GM21717 (cell line): ENCODE measurements around the gene TMEM69.
"Not testable (repeated sequence)": the region's sequence is repeated elsewhere in the genome, so short reads cannot be mapped to it uniquely, and the experiment has no call there.

Experiments
- ATAC-seq: cut with Tn5 transposase; IDR thresholded peaks from one replicate; pipeline ENCODE4 v1.9.1; 2021; ENCODE audit warnings: mild to moderate bottlenecking, moderate library complexity; ENCODE audit not compliant: unreplicated experiment

The TMEM69 gene

DNA sequence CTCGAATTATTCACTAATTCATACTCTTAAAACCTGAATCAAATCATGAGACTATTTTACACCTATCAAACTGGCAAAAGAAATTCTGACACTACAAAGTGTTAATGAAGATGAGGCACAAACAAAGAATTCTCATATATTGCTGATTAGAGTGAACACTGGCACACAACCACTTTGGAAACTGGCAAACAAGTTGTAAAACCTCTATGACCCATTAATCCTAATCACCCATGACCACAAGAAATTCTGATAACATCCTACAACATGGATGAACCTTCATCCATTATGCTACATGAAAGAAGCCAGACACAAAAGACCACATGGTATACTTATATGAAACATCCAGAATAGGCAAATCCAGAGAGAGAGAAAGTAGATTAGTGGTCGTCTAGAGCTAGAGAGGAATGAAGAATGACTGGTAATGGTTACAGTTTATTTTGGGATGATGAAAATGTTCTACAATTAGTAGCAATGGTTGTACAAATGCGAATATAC is 10.2 kb upstream of the TMEM69 start:
- ATAC-seq: no peak

GRCh38 chr1:45678489-45678888 is 9.5 kb upstream of the TMEM69 start:
- no peak for ATAC-seq

DNA sequence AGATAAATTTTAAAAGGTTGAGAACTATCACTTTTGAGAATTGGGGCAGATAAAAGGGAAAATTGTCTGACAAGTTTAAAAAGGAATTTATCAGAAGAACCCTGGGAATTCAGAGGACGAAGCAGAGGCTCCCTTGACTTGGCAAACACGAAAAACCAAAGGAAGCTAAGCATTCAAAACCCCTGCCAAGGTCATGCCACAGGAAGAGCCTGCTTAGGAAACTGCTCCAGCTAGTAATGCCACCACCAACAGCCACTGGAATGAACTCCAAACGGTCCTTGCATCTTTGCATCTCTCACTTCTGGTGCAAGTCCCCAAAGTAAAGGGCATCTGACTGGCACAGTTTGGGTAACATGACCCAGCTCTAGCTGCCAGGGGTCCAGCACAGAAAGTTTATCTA is 8.9 kb upstream of the TMEM69 start:
- ATAC-seq: no peak

DNA sequence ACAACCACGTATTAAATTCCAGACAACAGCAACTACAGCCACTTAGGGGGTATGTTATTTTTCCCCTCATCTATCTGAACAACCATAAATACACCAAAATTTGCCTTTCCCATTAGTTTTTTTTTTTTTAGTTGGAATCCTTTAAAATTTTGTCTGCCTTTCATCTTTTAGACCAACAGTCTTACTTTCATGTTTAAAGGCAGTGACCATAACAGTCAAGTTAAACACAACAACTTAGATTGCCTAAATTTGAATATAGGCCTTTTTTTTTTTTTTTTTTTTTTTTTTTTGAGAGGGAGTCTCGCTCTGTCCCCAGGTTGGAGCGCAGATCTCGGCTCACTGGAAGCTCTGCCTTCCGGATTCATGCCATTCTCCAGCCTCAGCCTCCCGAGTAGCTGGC is 5.0 kb upstream of the TMEM69 start:
- ATAC-seq: no peak

DNA sequence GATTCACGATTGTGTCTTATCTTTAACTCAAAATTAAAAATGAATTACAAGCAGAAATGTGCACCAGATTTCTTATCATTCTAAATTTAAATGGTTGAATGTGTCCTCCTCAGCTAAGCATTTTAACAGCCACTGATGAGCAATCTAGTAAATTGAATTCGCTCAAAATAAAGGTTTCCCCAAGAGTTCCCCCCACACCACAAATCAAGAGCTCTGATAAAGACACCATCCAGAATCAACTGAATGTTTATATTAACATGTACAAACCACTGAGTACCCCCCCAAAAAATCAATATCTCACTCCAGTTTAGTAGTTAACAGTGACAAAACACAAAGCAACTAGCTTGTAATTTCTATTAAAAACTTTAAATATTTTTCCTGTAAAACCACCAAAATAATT is 3.6 kb upstream of the TMEM69 start:
- no peak for ATAC-seq

- ATAC-seq: no peak
These were observed 2.5 kb upstream of the TMEM69 start for GRCh38 chr1:45685308-45686014.

DNA sequence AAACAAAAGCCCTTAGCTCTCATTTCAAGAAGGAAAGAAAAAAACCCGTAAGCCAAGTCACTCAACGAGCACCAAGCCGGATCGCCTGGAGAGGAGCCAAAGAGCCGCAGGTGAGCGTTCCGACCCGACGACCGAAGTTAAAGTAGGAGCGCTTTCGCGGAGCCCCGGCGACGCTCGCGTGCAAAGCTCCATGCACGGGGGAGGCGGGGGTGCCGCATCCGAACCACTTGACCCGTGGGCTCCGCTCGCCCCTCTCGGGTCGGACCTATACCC is 2.0 kb upstream of the TMEM69 start:
- ATAC-seq: peak; percentile 13

DNA sequence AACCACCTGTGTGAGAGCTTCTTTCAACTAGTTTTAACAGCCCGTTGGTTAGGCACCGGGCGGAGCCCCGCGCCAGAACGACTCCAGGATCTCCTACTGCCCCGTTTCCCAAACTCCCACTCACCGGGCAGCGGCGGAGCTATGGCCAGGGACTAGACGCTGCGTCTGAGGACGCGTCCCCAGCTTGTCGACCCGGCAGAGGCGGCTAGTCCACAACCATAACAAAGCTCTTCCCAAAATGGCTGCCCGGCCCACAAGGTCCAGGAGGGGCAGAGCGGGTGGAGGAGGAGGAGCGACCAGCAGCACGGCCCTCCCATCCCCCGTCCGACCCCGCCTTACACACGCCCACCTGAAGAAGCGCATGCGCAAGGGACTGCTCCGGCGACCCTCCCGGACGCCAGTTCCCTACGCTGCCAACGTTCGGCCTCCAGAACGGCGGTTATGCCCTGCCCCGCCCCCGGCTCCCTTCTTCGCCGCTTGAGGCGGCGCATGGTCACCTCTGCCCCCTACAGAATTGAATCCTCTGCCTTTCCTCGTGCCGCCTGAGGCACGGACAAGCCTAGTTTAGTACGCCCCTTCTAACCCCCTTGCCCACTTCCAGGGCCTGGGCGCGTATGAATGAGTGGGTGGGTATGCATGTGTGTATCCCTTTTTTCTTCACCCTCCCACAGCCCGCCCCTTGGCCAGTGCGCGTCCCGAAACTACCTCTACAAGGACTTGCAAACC is 1.5 kb upstream of the TMEM69 start, which contains the start of gene GPBP1L1:
GPBP1L1 (minus strand) TSS at position 246 of the 726 bp plus-strand sequence. CDS start 27,446 bp downstream, outside the sequence.
- peak; percentile 50 for ATAC-seq

DNA sequence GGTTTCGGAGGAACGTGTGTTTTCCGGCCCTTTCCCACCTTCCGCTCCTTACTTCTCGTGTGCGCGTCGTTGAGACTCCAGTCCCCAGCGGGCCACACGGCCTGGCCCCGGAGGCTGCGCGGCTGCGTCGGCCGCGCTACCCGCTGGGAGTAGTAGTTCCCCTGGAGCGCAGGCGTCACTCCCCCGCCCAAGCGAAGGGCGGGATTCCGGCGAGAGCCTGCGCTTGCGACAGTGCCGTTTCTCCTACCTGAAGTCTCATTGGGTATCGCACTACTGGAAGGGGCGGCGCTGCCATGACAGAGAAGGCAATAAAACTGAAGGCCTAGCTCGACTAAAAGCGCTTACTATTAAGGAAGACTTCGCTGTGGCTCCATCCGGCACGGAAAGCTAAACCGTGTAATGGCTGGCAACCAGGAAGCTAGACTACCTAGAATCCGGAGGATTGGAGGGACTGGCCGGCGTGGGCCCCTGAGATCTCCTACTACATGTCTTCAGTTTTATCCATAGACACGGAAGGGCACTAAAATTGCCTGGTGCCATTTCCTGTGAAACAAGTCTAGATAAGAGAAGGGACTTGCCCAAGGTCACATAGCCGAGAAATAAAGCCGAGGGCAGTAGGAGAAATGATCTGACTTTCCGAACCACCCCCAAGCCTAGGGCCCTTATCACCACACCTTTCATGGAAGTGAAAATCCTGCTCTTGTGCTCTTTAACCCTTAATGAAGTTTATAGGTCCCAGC is 797 bp upstream of the TMEM69 start:
- ATAC-seq: peak; percentile 81

- not testable (repeated sequence) for ATAC-seq
These were observed 5.8 kb downstream of the TMEM69 start for GRCh38 chr1:45693811-45694210.

- no peak for ATAC-seq
These were observed 6.8 kb downstream of the TMEM69 start for GRCh38 chr1:45694823-45695222.

DNA sequence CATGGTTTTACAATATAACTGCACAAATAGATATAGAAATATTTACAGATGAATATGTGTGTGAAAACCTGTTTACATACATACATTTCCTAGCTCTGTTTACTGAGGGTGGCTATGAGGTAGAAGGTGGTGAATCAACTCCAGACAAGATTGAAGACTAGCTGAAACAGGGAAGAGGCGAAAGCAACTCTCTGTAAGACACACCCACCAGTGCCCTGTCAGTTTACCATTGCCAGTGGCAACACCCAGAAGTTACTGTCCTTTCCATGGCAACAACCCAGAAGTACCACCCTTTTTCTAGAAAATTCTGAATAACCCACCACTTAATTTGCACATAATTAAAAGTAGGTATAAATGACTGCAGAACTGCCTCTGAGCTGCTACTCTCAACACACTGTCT is 16.7 kb downstream of the TMEM69 start:
- ATAC-seq: no peak

DNA sequence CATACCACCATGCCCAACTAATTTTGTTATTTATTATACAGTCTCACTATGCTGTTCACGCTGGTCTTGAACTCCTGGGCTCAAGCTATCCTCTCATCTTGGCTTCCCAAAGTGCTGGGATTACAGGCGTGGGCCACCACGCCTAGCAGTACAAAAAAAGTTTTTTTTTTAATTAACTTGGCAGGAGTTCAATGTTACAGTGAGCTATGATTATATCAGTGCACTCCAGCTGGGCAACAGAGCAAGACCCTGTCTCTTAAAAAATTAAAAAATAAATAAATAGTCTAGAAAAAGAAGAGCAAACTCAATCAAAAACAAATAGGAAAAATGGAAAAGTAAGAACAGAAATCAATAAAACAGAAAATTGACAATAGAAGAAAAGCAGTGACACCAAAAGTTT is 25.7 kb downstream of the TMEM69 start:
- ATAC-seq: no peak

DNA sequence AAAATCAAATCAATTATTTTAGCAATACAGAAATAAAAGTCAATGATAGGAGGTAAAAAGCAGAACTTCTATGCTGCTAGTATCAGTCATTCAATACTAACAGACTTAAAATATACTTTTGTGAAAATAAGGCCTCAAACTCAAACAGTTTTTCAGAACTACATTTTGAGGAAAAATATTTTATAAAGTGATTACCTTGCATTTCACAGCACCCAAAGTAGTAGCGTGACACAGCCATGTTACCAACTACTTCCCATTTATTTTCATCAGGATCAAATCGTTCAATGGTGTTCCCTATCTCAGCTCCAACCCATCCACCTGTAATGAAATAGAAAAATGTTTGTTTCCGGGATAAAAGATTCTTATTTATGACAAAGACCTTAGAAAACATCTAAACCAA is 28.7 kb downstream of the TMEM69 start:
- no peak for ATAC-seq

GRCh38 chr1:45717386-45717785 is 29.4 kb downstream of the TMEM69 start:
- not testable (repeated sequence) for ATAC-seq

DNA sequence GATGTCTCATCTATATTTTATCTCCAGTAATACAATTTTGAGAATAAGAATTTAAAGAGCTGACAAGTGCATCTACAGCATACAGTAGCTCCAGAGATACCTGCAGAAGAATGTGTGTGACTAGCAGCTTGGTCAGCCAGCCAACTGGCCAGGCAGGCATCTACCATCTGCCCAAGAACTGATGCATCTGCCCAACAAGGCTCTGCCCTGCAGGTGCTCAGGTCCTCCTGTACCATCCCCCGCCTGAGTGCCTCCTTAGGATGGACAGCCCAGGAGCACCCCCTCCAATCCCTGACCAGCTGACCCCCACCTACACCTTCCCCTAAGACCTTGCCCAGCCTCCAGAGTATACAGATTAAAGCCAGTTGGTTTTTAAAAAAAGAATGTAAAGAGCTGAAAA is 30.3 kb downstream of the TMEM69 start:
- no peak for ATAC-seq

DNA sequence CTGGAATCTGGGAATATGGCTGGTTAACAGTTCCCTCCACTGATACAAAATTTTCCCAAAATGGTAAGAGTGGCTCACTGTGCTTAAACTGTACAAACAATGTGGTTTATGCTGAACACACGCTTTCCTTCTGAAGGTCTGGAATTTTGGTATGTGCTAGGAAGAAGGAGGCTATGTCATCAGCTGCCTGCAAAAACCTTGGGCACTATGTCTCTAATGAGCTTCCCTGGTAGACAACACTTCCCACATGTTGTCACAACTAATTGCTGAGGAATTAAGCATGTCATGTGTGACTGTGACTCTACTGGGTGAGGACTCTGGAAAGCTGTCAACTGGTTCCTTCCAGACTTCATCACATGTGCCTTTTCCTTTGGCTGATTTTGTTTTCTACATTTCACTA is 33.2 kb downstream of the TMEM69 start:
- ATAC-seq: no peak

- no peak for ATAC-seq
These were observed 34.8 kb downstream of the TMEM69 start for GRCh38 chr1:45722809-45723208.

GRCh38 chr1:45723248-45723930 is 35.4 kb downstream of the TMEM69 start:
- ATAC-seq: no peak

DNA sequence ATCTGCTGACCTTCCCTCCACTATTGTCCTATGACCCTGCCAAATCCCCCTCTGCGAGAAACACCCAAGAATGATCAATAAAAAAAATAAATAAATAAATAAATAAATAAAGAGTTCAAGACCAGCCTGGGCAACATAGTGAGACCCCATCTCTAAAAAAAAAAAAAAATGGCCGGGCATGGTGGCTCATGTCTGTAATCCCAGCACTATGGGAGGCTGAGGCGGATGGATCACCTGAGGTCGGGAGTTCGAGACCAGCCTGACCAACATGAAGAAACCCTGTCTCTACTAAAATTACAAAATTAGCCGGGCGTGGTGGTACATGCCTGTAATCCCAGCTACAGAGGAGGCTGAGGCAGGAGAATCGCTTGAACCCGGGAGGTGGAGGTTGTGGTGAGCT is 38.0 kb downstream of the TMEM69 start:
- not testable (repeated sequence) for ATAC-seq

- ATAC-seq: no peak
These were observed 42.2 kb downstream of the TMEM69 start for GRCh38 chr1:45730075-45730779.
